Thoracic aorta (tissue), 2 donors: ENCODE results near the gene POLR1C. TPM values are rescaled to one million over a fixed set of nuclear protein-coding genes. Genes with fewer than 3 reads are reported as not detected.
A peak's percentile ranks its signal among the peaks of the same experiment; 100 is the strongest.

Experiments
- ATAC-seq: fragments of 150-250 bp; one replicate; pipeline ENCODE4 v1.8.0; 2017; ENCODE audit warnings: low read depth; ENCODE audit not compliant: insufficient number of reproducible peaks, low FRiP score
- DNase-seq: peaks from one replicate; pipeline ENCODE4 v3.0.0-alpha.2; 2020; ENCODE audit warnings: low spot score
- H3K27ac ChIP-seq, 2 donors: fragments of 200-600 bp; sonication (generic); 1 replicate in 1 of 2; 2 replicates in 1 of 2; pipeline ENCODE4 v1.5.1; 2016; ENCODE audit warnings: mild to moderate bottlenecking in 2 of 2, moderate library complexity in 2 of 2
- H3K27me3 ChIP-seq: fragments of 200-600 bp; sonication (generic); replicated peaks from 2 replicates; pipeline ENCODE4 v1.6.0; 2016; ENCODE audit warnings: mild to moderate bottlenecking; ENCODE audit not compliant: insufficient read depth
- H3K36me3 ChIP-seq: fragments of 200-600 bp; sonication (generic); one replicate; pipeline ENCODE4 v1.5.1; 2016
- H3K4me1 ChIP-seq, 2 donors: fragments of 200-600 bp; sonication (generic); 1 replicate in 1 of 2; 2 replicates in 1 of 2; pipeline versions ENCODE4 v1.5.1 to v1.6.0; 2016; ENCODE audit warnings: low read depth in 2 of 2, mild to moderate bottlenecking in 1 of 2; ENCODE audit not compliant: control insufficient read depth in 1 of 2
- H3K4me3 ChIP-seq: fragments of 200-600 bp; sonication (generic); 2 replicates; pipeline ENCODE4 v1.5.1; 2016; ENCODE audit warnings: mild to moderate bottlenecking
- H3K9me3 ChIP-seq: fragments of 200-600 bp; sonication (generic); 2 replicates; pipeline ENCODE4 v1.5.1; 2016
- total RNA-seq, 2 donors: library from RNA; depleted of rRNA; stranded (reverse); fragments of >200 nt; gene quantifications; one replicate each; pipeline versions ENCODE4 v1.1.0 to v1.2.3, GENCODE V29; 2016
- TF ChIP-seq, protein P1 (sequence below): fragments of 200-600 bp; sonication (generic); IDR thresholded peaks from one replicate; pipeline ENCODE4 v1.5.1; 2019; ENCODE audit warnings: antibody characterized with exemption

Gene POLR1C
- total RNA-seq, 2 donors from 2014 or later = 9.9 to 29.2 TPM

DNA sequence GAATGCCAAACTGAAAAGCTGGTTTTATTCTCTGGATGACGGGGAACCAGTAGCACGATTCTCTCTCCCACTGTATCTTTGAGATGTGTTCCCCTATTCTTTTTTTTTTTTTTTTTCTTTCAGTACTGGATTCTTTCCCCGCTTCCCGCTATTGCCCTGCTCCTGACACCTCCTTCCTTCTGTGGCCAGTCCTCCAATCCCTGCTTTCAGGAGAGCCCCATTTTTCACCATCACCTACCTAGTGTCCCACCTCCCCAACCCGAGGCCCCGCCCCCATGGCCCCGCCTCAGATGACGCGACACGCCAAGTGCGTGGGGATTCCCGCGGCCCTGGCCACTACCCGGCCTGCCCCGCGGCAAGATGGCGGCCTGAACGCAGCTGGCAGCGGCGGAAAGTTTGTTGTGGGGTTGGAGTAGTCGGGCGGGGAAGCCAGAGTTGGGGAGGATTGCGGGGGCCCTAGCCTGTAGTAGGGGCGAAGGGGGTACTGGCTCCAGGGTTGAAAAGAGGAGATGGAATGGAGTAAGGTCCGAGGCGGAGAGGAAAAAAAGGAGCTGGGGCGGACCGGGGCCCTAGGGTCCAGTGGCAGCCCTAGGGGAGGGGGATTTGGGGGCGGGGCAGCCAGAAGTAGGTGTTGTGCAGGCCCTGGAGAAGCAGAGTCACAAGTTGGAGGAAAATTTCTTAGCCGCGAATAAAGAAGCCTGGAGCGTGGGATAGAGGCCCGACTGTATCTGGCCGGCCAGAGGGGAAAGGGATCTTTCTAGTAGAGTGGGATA, 39.5 kb upstream of the POLR1C start, which contains the start of gene TJAP1:
Gene TJAP1 (plus strand): TSS at position 336 of the 773 bp plus-strand sequence. CDS start 21,432 bp downstream, outside the sequence.
- H3K36me3 ChIP-seq = no peaks in the 10 kb centered on the region
- ATAC-seq = peak; percentile 87
- peaks cover 6 to 22% of the 10 kb centered on the region in 2 donors for H3K4me1 ChIP-seq
- H3K4me3 ChIP-seq = peak within 1 kb of the TSS; percentile 87
- no peaks in the 10 kb centered on the region for H3K27me3 ChIP-seq
- peak; percentile 72 for DNase-seq
- H3K27ac ChIP-seq = peak within 1 kb of the TSS; percentile 49 to 59
- TF ChIP-seq, protein P1, sequence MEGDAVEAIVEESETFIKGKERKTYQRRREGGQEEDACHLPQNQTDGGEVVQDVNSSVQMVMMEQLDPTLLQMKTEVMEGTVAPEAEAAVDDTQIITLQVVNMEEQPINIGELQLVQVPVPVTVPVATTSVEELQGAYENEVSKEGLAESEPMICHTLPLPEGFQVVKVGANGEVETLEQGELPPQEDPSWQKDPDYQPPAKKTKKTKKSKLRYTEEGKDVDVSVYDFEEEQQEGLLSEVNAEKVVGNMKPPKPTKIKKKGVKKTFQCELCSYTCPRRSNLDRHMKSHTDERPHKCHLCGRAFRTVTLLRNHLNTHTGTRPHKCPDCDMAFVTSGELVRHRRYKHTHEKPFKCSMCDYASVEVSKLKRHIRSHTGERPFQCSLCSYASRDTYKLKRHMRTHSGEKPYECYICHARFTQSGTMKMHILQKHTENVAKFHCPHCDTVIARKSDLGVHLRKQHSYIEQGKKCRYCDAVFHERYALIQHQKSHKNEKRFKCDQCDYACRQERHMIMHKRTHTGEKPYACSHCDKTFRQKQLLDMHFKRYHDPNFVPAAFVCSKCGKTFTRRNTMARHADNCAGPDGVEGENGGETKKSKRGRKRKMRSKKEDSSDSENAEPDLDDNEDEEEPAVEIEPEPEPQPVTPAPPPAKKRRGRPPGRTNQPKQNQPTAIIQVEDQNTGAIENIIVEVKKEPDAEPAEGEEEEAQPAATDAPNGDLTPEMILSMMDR = no peak
- no peaks in the 10 kb centered on the region for H3K9me3 ChIP-seq

DNA sequence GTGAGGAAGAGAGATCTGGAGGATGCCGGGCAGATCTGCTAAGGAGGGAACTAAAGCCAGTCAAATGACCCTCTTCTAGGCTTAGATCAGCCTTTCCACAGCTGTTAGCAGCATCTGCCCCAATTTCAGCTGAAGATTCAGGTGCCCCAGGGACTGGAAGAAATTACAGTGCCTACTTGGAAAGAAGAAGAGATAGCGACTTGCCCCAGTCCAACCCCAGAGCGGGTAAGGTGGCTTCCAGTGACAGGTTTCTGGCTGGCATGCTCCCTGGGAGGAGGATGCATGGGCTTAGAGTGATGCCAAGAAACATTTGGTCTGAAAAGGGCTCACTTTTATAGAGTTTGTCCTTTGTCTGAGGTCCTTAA, 38.9 kb upstream of the POLR1C start:
- peak overlapping the region; percentile 87 for H3K4me3 ChIP-seq
- H3K4me1 ChIP-seq = peaks cover 6 to 22% of the 10 kb centered on the region in 2 donors
- H3K9me3 ChIP-seq = no peaks in the 10 kb centered on the region
- DNase-seq (no peak), ATAC-seq (no peak)
- TF ChIP-seq, protein P1 = no peak
- no peaks in the 10 kb centered on the region for H3K27me3 ChIP-seq
- no peaks in the 10 kb centered on the region for H3K36me3 ChIP-seq
- peak overlapping the region; percentile 49 to 59 for H3K27ac ChIP-seq

DNA sequence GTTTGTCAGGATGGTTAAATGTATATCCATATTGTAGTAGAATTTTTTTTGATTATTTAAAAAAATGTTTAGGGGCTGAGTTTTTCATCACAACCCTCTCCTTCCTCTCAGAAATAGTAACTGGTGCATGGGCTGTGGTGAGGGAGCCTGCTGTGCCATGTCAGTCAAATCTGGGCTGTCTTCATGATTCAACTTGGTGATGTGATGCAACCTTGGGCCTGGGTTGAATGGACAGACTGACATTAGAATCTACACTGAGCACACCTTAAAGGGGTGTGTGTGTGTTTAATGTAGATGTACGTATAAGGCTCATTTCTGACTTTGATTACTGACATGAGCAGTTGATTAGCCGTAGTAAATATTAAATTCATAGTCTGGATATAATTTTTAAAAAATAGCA, 35.8 kb upstream of the POLR1C start:
- Histone ChIP-seq H3K4me3 (no peak overlapping the region), H3K27ac (no peak overlapping the region), H3K36me3 (peaks cover 3% of the 10 kb centered on the region), H3K27me3 (no peaks in the 10 kb centered on the region), H3K9me3 (no peaks in the 10 kb centered on the region), H3K4me1 (peaks cover 6 to 22% of the 10 kb centered on the region in 2 donors)
- ATAC-seq (no peak), DNase-seq (no peak)
- TF ChIP-seq, protein P1 = no peak

DNA sequence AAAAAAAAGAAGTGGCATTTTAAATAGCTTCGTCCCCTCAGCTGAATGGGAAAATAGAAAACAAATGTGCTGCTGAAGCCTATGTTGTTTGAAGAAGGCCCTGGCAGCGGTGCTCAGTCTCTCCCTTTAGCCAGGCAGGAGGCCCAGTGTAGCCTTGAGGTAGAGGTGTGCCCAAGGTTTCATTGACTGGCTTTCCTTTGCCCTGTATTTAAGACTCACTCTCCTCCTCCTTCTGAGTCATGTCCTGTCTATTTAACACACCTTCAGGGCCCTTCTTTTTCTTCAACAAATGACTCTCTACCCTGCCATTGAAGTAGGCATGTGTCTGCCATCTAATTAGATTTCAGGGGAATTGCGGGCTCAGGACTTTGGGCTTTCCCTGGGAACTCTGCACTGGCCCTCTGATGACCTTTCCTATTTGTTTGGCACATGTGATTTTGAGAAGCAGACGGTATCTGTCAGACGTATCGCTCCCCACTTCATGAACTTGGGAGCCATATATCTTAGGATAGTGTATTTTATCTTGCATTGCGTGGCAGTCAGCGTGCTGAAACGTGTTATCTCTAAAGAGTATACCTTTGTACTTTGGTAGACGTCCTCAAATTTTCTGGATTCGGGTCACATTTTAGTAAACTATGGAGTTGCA, 35.2 kb upstream of the POLR1C start:
- Histone ChIP-seq H3K36me3 (peaks cover 3% of the 10 kb centered on the region), H3K4me1 (peaks cover 6 to 22% of the 10 kb centered on the region in 2 donors), H3K27ac (no peak overlapping the region), H3K27me3 (no peaks in the 10 kb centered on the region), H3K4me3 (no peak overlapping the region), H3K9me3 (no peaks in the 10 kb centered on the region)
- TF ChIP-seq, protein P1 = no peak
- DNase-seq (no peak), ATAC-seq (no peak)

DNA sequence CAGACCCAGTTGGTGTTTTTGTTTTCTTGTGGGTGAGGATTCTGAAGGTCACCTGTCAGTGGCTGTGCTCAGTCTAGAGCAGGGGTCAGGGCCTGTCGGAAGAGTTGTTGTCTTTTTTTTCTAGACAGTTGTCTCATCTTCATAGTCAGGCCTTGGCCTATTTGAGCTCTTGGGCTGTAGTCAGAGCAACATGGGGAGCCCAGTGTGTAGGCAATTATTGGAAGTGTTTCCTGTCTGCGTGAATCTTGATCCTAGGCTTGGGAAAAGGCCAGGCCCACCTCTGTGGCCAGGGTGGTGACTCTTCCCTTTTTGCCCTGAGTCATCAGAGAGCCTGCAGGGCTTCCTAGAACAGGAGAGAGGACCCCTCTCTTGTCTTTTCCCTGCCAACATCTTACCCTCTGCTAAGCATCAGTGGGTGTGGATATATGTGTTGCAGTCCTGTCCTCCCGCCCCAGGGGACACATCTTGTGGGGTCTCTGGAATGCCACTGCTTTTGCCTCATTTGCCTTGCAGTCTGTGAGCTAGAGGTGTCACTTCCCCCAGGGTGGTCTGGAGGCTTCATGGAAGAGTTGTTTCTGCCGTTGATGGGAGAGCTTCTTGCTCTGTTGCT, 28.1 kb upstream of the POLR1C start:
- H3K27me3 ChIP-seq = no peaks in the 10 kb centered on the region
- peaks cover 3% of the 10 kb centered on the region for H3K36me3 ChIP-seq
- no peak overlapping the region for H3K4me3 ChIP-seq
- TF ChIP-seq, protein P1 = no peak
- ATAC-seq (no peak), DNase-seq (no peak)
- H3K4me1 ChIP-seq = peaks cover 0 to 14% of the 10 kb centered on the region in 2 donors
- H3K27ac ChIP-seq = no peak overlapping the region
- H3K9me3 ChIP-seq = no peaks in the 10 kb centered on the region
